MCF 10A (cell line): ENCODE data around the gene FSCN2. TPM values are rescaled to one million over a fixed set of nuclear protein-coding genes. Genes with fewer than 3 reads are reported as not detected.

ENCODE experiments used
- BruUV-seq: library from RNA; stranded (reverse); fragments of 400-500 nt; replicated peaks from 2 replicates; lab custom pipeline; 2021; lab: Mats Ljungman, UMichigan
- CTCF ChIA-PET: fragments of 300-600 bp; sonication (Branson Sonifier 250); formaldehyde crosslinking; extraction: SDS; loops from one replicate; lab custom pipeline; 2021; ENCODE audit warnings: antibody characterized with exemption, inconsistent platforms; lab: Yijun Ruan, JAX
- POLR2A ChIA-PET: fragments of 300-600, 350-650 bp; sonication (Branson Sonifier 250); formaldehyde crosslinking; extraction: SDS; loops from one replicate; lab custom pipeline; 2020; ENCODE audit warnings: antibody characterized with exemption, inconsistent platforms; lab: Yijun Ruan, JAX
- DNase-seq: peaks from one replicate; pipeline ENCODE4 v3.0.0-alpha.2; 2018; ENCODE audit not compliant: unreplicated experiment
- H3K27ac Mint-ChIP-seq: one replicate; pipeline ENCODE4 v1.8.0; 2022; ENCODE audit warnings: mild to moderate bottlenecking, low read depth, mixed read lengths; ENCODE audit not compliant: unreplicated experiment
- H3K27me3 Mint-ChIP-seq: one replicate; pipeline ENCODE4 v1.8.0; 2022; ENCODE audit warnings: mixed read lengths; ENCODE audit not compliant: insufficient read depth, unreplicated experiment
- H3K36me3 Mint-ChIP-seq: one replicate; pipeline ENCODE4 v1.8.0; 2022; ENCODE audit warnings: mild to moderate bottlenecking, moderate library complexity, mixed read lengths; ENCODE audit not compliant: insufficient read depth, unreplicated experiment
- H3K4me1 Mint-ChIP-seq: one replicate; pipeline ENCODE4 v1.8.0; 2022; ENCODE audit warnings: mixed read lengths; ENCODE audit not compliant: insufficient read depth, unreplicated experiment
- H3K4me3 Mint-ChIP-seq: one replicate; pipeline ENCODE4 v1.8.0; 2022; ENCODE audit warnings: mild to moderate bottlenecking, moderate library complexity, mixed read lengths; ENCODE audit not compliant: unreplicated experiment
- H3K9me3 Mint-ChIP-seq: one replicate; pipeline ENCODE4 v1.8.0; 2022; ENCODE audit warnings: mixed read lengths; ENCODE audit not compliant: unreplicated experiment
- intact Hi-C: fragments of 100-400 bp; cut with micrococcal nuclease; formaldehyde crosslinking; loops from 2 replicates; pipeline ENCODE4 v1.14.1; 2022
- total RNA-seq: library from RNA; stranded (reverse); gene quantifications from 2 replicates; pipeline ENCODE4 v1.2.3, GENCODE V29; 2022
- TF ChIP-seq, protein P1 (sequence below): fragments of 200-600 bp; IDR thresholded peaks from one replicate; pipeline ENCODE4 v1.8.0; 2022; ENCODE audit warnings: antibody characterized with exemption, mild to moderate bottlenecking; ENCODE audit not compliant: unreplicated experiment

The FSCN2 gene
- total RNA-seq, 1 experiment from 2014 or later = not detected

DNA sequence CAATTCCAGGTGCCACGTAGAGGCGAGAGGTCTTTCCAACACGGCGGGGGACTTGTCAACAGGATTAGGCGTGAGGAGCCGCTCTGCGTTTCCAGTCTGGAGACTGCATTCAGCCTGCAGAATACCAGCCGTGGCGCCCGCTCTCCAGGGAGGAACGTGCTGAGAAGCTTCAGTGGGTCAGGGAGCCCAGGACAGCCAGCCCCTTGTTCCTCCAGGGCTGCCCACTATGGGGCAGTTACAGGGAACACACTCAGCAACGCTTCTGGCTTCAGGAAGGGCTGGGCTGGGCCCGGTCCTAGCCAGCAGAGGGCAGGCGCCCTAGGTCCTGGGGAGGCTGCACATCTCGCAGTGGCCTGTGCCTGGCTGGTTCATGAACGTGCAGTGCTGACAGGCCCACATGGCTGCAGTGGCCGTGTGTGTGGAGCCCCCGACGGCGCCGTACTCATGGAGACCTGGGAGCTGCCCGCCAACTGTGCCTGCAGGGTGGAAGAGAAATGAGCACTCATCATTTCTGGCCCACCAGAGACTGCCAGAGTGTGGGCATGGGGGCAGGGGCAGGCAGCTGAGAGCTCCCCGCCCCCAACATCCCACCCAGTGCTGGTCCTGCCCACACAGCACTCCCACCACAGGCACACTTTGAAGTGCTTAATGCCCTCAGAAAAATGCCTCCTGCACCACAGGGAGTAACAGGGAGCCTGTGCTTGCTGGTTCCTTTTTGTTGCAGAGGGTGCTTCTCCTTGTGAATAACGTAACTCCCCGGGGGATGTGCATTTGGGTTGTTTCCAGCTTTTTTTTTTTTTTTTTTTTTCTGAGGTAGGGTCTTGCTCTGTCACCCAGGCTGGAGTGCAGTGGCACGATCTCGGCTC is 31.0 kb downstream of the FSCN2 start:
- no peak for DNase-seq
- CTCF ChIA-PET = no interaction called here
- peaks cover 76% of the 10 kb centered on the region for H3K36me3 Mint-ChIP-seq
- H3K4me3 Mint-ChIP-seq = no peak overlapping the region
- POLR2A ChIA-PET = interaction anchor here (0.6 kb wide), 1 partner anchor 16 kb away, joined by 4 read pairs; no protein-coding TSS in a partner anchor
- no peak overlapping the region for H3K27ac Mint-ChIP-seq
- TF ChIP-seq, protein P1, sequence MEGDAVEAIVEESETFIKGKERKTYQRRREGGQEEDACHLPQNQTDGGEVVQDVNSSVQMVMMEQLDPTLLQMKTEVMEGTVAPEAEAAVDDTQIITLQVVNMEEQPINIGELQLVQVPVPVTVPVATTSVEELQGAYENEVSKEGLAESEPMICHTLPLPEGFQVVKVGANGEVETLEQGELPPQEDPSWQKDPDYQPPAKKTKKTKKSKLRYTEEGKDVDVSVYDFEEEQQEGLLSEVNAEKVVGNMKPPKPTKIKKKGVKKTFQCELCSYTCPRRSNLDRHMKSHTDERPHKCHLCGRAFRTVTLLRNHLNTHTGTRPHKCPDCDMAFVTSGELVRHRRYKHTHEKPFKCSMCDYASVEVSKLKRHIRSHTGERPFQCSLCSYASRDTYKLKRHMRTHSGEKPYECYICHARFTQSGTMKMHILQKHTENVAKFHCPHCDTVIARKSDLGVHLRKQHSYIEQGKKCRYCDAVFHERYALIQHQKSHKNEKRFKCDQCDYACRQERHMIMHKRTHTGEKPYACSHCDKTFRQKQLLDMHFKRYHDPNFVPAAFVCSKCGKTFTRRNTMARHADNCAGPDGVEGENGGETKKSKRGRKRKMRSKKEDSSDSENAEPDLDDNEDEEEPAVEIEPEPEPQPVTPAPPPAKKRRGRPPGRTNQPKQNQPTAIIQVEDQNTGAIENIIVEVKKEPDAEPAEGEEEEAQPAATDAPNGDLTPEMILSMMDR = no peak
- no peaks in the 10 kb centered on the region for H3K27me3 Mint-ChIP-seq
- intact Hi-C loops = no loop called here
- H3K4me1 Mint-ChIP-seq = peaks cover 6% of the 10 kb centered on the region
- BruUV-seq = no TSS peak
- no peaks in the 10 kb centered on the region for H3K9me3 Mint-ChIP-seq

DNA sequence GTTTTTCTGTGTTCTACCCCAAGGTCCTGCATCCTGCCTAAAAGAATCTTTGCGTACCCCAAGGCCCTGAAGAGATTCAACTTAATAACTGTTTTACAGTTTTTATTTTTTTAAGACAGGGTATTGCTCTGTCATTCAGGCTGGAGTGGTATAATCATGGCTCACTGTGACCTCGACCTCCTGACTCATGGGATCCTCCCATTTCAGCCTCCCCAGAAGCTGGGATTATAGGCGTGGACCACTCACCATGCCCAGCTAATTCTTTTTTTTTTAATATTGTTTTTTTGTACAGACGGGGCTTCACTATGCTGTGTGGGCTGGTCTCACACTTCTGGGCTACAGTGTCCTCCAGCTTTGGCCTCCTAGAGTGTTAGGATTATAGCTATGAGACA is 33.3 kb downstream of the FSCN2 start:
- peaks cover 13% of the 10 kb centered on the region for H3K4me1 Mint-ChIP-seq
- H3K27me3 Mint-ChIP-seq = no peaks in the 10 kb centered on the region
- H3K4me3 Mint-ChIP-seq = no peak overlapping the region
- no peak for DNase-seq
- no TSS peak for BruUV-seq
- H3K36me3 Mint-ChIP-seq = peaks cover 85% of the 10 kb centered on the region
- no peak overlapping the region for H3K27ac Mint-ChIP-seq
- TF ChIP-seq, protein P1 = no peak
- intact Hi-C loops = no loop called here
- CTCF ChIA-PET = interaction anchor here (0.8 to 3.6 kb wide), 2 partner anchors 21 to 40 kb away, joined by 6 to 21 read pairs; no protein-coding TSS in a partner anchor
- POLR2A ChIA-PET = interaction anchor here (0.9 to 1.5 kb wide), 2 partner anchors 9 kb away, joined by 4 to 7 read pairs; partner anchors contain the start of gene FAAP100
- H3K9me3 Mint-ChIP-seq = no peaks in the 10 kb centered on the region

DNA sequence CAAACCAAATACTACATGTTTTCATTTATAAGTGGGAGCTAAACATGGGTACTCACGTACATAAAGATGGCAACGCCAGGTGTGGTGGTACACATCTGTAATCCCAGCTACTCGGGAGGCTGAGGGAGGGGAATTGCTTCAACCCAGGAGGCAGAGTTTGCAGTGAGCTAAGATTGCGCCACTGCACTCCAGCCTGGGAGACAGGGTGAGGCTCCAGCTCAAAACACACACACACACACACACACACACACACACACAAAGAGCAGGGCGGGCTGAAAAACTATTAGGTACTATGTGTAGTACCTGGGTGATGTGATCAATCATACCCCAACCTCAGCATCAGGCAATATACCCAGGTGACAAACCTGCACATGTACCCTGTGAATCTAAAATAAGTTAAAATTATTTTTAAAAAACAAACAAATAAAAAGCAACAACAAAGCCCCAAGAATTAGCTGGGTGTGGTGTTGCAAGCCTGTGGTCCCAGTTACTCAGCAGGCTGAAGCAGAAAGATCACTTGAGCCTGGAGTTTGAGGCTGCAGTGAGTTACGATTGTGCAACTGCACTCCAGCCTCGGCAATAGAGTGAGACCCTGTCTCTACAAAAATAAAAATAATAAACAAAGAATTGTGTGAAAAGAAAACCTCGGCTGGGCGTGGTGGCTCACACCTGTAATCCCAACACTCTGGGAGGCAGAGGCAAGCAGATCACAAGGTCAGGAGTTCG is 35.8 kb downstream of the FSCN2 start:
- Mint-ChIP-seq H3K4me1 (peaks cover 20% of the 10 kb centered on the region), H3K36me3 (peaks cover 81% of the 10 kb centered on the region), H3K9me3 (no peaks in the 10 kb centered on the region), H3K27ac (peak overlapping the region; percentile 31), H3K4me3 (peak overlapping the region; percentile 33), H3K27me3 (no peaks in the 10 kb centered on the region)
- TF ChIP-seq, protein P1 = no peak
- intact Hi-C loops = no loop called here
- ChIA-PET CTCF (interaction anchor here (0.6 to 3.6 kb wide), 2 partner anchors 37 to 290 kb away, joined by 3 to 21 read pairs; no protein-coding TSS in a partner anchor), POLR2A (interaction anchor here (0.9 to 4.7 kb wide), 9 partner anchors 11 to 166 kb away, joined by 3 to 65 read pairs (median 4); partner anchors contain the start of gene FAAP100)
- no TSS peak for BruUV-seq
- DNase-seq = peak; percentile 84
